Uterus (tissue), 4 donors: ENCODE measurements around the gene RAB40C. TPM values are rescaled to one million over a fixed set of nuclear protein-coding genes. Genes with fewer than 3 reads are reported as not detected.

Source experiments
- DNase-seq, 2 donors: peaks; one replicate each; pipeline ENCODE4 v3.0.0-alpha.2; 2019 to 2020
- H3K27ac ChIP-seq, 2 donors: fragments of 200-600 bp; sonication (generic); 1 replicate in 1 of 2; 2 replicates in 1 of 2; pipeline ENCODE4 v1.5.1; 2016 to 2018
- H3K27me3 ChIP-seq, 2 donors: fragments of 200-600 bp; sonication (generic); one replicate each; pipeline ENCODE4 v1.5.1; 2018 to 2019; ENCODE audit warnings: control low read depth in 1 of 2
- H3K36me3 ChIP-seq, 2 donors: fragments of 200-600 bp; sonication (generic); one replicate each; pipeline ENCODE4 v1.5.1; 2019; ENCODE audit warnings: control low read depth in 1 of 2
- H3K4me1 ChIP-seq, 2 donors: fragments of 200-600 bp; sonication (generic); one replicate each; pipeline ENCODE4 v1.5.1; 2018 to 2019; ENCODE audit warnings: control low read depth in 1 of 2
- H3K4me3 ChIP-seq, 2 donors: fragments of 200-600 bp; sonication (generic); 1 replicate in 1 of 2; 2 replicates in 1 of 2; pipeline ENCODE4 v1.5.1; 2018 to 2019; ENCODE audit warnings: mild to moderate bottlenecking in 1 of 2
- H3K9me3 ChIP-seq, 2 donors: fragments of 200-600 bp; sonication (generic); one replicate each; pipeline ENCODE4 v1.5.1; 2019; ENCODE audit warnings: control low read depth in 1 of 2
- POLR2A ChIP-seq, 2 donors: fragments of 450-650 bp; IDR thresholded peaks; one replicate each; pipeline ENCODE4 v1.6.1; 2016; ENCODE audit warnings: antibody characterized with exemption in 2 of 2, mild to moderate bottlenecking in 1 of 2, moderate library complexity in 1 of 2
- intact Hi-C: fragments of 100-400 bp; cut with DNase I; formaldehyde crosslinking; loops from one replicate; pipeline ENCODE4 v1.15.1; 2023; ENCODE audit warnings: low total_unique reads
- total RNA-seq, 4 donors: library from RNA; depleted of rRNA in 3 of 4; stranded (reverse); fragments of >200 nt in 3 of 4; gene quantifications; one replicate each; pipeline versions ENCODE4 v1.1.0 to v1.2.4, GENCODE V29; 2014 to 2023
- TF ChIP-seq, protein P1 (sequence below), 4 experiments: fragments of 200-600 bp in 2 of 4; fragments of 450-650 bp in 2 of 4; sonication (generic) in 2 of 4; IDR thresholded peaks; one replicate each; pipeline ENCODE4 v1.5.1; 2016 to 2019; ENCODE audit warnings: antibody characterized with exemption in 4 of 4, mild to moderate bottlenecking in 2 of 4, moderate library complexity in 1 of 4
- donor health status: DM: yes; HTN: yes; CAD: no.

Gene RAB40C
- total RNA-seq, 4 donors from 2014 or later: 0.59 to 25.4 (median 14.3) TPM

DNA sequence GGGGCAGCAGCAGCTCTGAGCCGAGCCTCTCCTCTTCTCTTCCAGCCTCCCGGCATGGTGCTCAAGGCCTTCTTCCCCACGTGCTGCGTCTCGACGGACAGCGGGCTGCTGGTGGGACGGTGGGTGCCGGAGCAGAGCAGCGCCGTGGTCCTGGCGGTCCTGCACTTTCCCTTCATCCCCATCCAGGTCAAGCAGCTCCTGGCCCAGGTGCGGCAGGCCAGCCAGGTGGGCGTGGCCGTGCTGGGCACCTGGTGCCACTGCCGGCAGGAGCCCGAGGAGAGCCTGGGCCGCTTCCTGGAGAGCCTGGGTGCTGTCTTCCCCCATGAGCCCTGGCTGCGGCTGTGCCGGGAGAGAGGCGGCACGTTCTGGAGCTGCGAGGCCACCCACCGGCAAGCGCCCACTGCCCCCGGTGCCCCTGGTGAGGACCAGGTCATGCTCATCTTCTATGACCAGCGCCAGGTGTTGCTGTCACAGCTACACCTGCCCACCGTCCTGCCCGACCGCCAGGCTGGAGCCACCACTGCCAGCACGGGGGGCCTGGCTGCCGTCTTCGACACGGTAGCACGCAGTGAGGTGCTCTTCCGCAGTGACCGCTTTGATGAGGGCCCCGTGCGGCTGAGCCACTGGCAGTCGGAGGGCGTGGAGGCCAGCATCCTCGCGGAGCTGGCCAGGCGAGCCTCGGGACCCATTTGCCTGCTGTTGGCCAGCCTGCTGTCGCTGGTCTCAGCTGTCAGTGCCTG lies 15.7 kb upstream of the RAB40C start:
- intact Hi-C loops: loop anchor here (10.0 kb wide), 1 partner anchor 91 kb away; the partner anchor contains the start of gene RHOT2
- Histone ChIP-seq H3K36me3 (no peaks in the 10 kb centered on the region), H3K4me3 (no peak overlapping the region), H3K27ac (no peak overlapping the region), H3K27me3 (no peaks in the 10 kb centered on the region), H3K9me3 (no peaks in the 10 kb centered on the region), H3K4me1 (no peaks in the 10 kb centered on the region)
- TF ChIP-seq, protein P1, sequence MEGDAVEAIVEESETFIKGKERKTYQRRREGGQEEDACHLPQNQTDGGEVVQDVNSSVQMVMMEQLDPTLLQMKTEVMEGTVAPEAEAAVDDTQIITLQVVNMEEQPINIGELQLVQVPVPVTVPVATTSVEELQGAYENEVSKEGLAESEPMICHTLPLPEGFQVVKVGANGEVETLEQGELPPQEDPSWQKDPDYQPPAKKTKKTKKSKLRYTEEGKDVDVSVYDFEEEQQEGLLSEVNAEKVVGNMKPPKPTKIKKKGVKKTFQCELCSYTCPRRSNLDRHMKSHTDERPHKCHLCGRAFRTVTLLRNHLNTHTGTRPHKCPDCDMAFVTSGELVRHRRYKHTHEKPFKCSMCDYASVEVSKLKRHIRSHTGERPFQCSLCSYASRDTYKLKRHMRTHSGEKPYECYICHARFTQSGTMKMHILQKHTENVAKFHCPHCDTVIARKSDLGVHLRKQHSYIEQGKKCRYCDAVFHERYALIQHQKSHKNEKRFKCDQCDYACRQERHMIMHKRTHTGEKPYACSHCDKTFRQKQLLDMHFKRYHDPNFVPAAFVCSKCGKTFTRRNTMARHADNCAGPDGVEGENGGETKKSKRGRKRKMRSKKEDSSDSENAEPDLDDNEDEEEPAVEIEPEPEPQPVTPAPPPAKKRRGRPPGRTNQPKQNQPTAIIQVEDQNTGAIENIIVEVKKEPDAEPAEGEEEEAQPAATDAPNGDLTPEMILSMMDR (IDR thresholded peaks at IDR 0.05): no peak
- DNase-seq: no peak

DNA sequence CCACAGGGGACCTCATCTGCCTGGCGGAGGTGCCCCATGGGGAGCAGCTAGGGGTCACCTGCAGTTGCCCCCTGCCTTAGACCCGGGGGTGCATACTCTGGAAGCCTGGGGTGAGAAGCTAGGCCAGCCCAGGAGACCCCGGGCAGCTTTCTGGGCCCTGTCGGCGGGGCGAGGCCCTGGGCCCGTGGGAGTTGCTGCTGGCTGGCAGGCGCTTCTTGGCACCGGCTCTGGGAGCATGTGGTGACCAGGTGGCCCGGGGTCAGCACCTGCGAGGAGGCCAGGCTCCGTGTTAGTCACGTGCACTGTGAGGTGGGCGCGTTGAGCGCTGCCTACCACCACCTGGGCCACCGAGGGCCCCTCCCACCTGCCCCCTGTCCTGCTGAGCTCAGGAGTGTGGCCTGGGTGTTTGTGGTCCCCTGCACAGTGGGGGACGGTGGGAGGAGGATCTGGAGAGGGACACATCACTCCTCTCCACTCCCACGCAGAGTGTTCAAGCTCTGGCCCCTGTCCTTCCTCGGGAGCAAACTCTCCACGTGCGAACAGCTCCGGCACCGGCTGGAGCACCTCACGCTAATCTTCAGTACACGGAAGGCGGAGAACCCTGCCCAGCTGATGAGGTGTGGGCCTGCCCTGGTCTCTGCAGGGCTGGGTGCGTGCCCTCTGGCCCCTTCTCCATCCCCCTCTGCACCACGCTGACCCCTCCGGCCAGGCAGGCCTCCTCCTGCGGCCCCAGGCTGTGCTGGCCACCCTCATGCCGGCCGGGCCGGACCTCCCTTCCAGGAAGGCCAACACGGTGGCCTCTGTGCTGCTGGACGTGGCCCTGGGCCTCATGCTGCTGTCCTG lies 14.3 kb upstream of the RAB40C start:
- H3K9me3 ChIP-seq: no peaks in the 10 kb centered on the region
- no peaks in the 10 kb centered on the region for H3K27me3 ChIP-seq
- TF ChIP-seq POLR2A (IDR thresholded peaks at IDR 0.05): no peak
- TF ChIP-seq, protein P1 (IDR thresholded peaks at IDR 0.05): no peak
- no peak for DNase-seq
- H3K4me1 ChIP-seq: no peaks in the 10 kb centered on the region
- no peak overlapping the region for H3K4me3 ChIP-seq
- intact Hi-C loops: loop anchor here (10.0 kb wide), 1 partner anchor 89 kb away; the partner anchor contains the start of gene RHOT2
- H3K36me3 ChIP-seq: no peaks in the 10 kb centered on the region
- H3K27ac ChIP-seq: no peak overlapping the region

DNA sequence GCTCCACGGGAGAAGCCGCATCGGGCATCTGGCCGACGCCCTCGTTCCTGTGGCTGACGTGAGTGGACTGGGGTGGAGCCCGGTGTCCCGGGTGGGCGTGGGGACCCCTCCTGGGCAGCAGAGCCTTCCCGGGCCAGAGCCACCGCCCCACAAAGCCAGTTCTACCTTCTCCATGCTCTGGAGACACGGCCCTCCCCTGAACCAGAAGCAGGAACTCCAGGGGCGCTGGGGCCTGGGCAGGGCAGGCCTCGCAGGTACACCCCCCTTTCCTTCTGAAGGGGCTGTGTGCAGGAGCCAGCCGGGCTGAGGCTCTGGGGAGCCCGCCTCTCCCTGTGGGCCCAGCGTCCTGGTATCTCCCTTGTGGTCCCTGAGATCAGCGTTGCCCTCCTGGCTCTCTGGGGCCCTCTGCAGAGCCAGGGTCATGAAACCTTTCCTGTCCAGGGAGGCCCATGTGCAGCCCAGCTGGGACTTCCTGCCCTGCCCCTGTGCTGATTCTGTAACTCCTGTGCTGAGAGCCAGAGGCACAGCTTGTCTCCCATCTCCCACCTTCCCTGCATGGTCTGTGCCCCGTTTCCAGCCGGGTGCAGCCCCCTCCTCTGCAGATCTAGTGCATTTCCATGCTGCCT lies 13.6 kb upstream of the RAB40C start:
- Histone ChIP-seq H3K9me3 (no peaks in the 10 kb centered on the region), H3K36me3 (no peaks in the 10 kb centered on the region), H3K4me1 (no peaks in the 10 kb centered on the region), H3K4me3 (no peak overlapping the region), H3K27ac (no peak overlapping the region), H3K27me3 (no peaks in the 10 kb centered on the region)
- no peak for TF ChIP-seq POLR2A (IDR thresholded peaks at IDR 0.05)
- TF ChIP-seq, protein P1 (IDR thresholded peaks at IDR 0.05): no peak
- DNase-seq: no peak
- intact Hi-C loops: loop anchor here (10.0 kb wide), 1 partner anchor 88 kb away; the partner anchor contains the start of gene RHOT2

DNA sequence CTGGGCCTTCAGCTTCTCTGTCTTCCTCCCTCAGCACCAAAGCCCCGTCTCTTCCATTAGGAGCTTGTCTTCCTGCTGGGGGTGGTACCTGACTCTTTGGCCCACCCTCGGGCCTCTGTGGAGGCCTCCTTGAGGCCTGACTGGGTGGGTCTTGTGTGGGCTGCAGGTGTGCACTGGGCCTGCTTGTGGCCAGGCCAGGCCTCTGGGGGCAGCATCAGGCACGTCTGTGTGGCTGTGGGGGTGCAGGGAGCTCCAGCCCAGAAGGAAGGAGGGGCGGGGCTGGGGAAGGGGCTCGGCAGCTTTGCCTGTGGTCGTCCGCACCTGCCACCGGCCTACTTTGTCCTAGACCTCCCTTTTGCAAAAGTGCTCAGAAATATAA lies 13.1 kb upstream of the RAB40C start:
- Histone ChIP-seq H3K4me3 (no peak overlapping the region), H3K9me3 (no peaks in the 10 kb centered on the region), H3K36me3 (no peaks in the 10 kb centered on the region), H3K27ac (no peak overlapping the region), H3K4me1 (no peaks in the 10 kb centered on the region), H3K27me3 (no peaks in the 10 kb centered on the region)
- DNase-seq: no peak
- intact Hi-C loops: loop anchor here (10.0 kb wide), 1 partner anchor 88 kb away; the partner anchor contains the start of gene RHOT2
- TF ChIP-seq, protein P1 (IDR thresholded peaks at IDR 0.05): no peak
- TF ChIP-seq POLR2A (IDR thresholded peaks at IDR 0.05): no peak
